HEK293T (cell line): ENCODE data around the gene TRIM5.

Experiments used
- BHLHE40 ChIP-seq: fragments of 450-650 bp; IDR thresholded peaks from 2 replicates; pipeline ENCODE4 v1.6.1; 2016; ENCODE audit warnings: mild to moderate bottlenecking, moderate library complexity, borderline replicate concordance
- CTBP1 ChIP-seq: fragments of 450-650 bp; IDR thresholded peaks from 2 replicates; pipeline ENCODE4 v1.6.1; 2016; ENCODE audit warnings: borderline replicate concordance
- FOXK2 ChIP-seq: fragments of 450-650 bp; IDR thresholded peaks from 2 replicates; pipeline ENCODE4 v1.6.1; 2016; ENCODE audit warnings: mild to moderate bottlenecking
- FOXM1 ChIP-seq: fragments of 450-650 bp; IDR thresholded peaks from 2 replicates; pipeline ENCODE4 v1.6.1; 2017; ENCODE audit warnings: mild to moderate bottlenecking, borderline replicate concordance
- HDGF ChIP-seq: fragments of 450-650 bp; IDR thresholded peaks from 2 replicates; pipeline ENCODE4 v1.6.1; 2017; ENCODE audit warnings: antibody characterized with exemption, borderline replicate concordance
- LEF1 ChIP-seq: fragments of 450-650 bp; IDR thresholded peaks from 2 replicates; pipeline ENCODE4 v1.6.1; 2017; ENCODE audit warnings: mild to moderate bottlenecking, borderline replicate concordance
- SP1 ChIP-seq: fragments of 450-650 bp; IDR thresholded peaks from 2 replicates; pipeline ENCODE4 v1.6.1; 2017
- SUZ12 ChIP-seq: fragments of 450-650 bp; IDR thresholded peaks from 2 replicates; pipeline ENCODE4 v1.6.1; 2016; ENCODE audit warnings: mild to moderate bottlenecking
- TARDBP ChIP-seq: fragments of 450-650 bp; IDR thresholded peaks from 2 replicates; pipeline ENCODE4 v1.6.1; 2016
- TF ChIP-seq, protein P1 (sequence below): fragments of 450-650 bp; IDR thresholded peaks from 2 replicates; pipeline ENCODE4 v1.6.1; 2016

DNA sequence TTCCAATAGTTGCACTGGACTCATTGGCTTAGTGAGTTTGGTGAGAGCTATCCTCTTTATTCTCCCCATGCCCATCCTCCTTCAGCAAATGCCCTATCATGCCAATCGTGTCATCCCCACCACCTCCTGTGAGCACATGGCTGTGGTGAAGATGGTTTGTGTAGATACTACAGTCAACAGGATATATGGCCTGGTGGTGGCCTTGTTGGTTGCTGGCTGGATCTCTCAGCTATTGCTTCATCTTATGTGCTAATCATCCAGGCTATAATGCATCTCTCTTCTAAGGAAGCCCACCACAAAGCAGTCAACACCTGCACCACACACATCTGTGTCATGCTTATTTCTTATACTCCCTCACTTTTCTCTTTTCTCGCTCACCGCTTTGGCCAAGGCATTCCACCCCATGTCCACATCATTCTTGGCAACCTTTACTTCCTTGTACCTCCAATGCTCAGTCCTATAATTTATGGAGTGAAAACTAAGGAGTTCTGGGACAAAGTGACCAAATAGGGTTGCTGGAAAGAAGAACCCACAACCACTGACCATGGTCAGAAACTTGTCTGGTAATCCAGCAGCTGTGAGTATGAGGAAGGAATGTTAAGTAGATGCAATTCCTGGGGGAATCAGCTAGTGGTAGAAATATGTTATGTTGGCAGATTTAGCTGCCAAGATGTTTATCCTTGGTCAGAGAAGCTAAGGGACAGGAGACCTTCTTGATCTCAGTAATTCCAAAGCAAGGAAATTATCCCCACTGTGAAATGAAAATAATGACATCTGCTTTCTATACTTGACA lies 35.0 kb upstream of the TRIM5 start:
- TF ChIP-seq, protein P1, sequence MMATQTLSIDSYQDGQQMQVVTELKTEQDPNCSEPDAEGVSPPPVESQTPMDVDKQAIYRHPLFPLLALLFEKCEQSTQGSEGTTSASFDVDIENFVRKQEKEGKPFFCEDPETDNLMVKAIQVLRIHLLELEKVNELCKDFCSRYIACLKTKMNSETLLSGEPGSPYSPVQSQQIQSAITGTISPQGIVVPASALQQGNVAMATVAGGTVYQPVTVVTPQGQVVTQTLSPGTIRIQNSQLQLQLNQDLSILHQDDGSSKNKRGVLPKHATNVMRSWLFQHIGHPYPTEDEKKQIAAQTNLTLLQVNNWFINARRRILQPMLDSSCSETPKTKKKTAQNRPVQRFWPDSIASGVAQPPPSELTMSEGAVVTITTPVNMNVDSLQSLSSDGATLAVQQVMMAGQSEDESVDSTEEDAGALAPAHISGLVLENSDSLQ, result no peak
- TF ChIP-seq SUZ12, result no peak
- no peak for TF ChIP-seq FOXM1
- TF ChIP-seq CTBP1, result no peak
- TF ChIP-seq HDGF, result no peak
- TF ChIP-seq FOXK2, result no peak
- TF ChIP-seq LEF1, result no peak
- no peak for TF ChIP-seq SP1
- no peak for TF ChIP-seq BHLHE40
- no peak for TF ChIP-seq TARDBP
